WTC11 (cell line): Measurements from ENCODE around the gene SLC38A3.

ENCODE experiments used
- ATF3 ChIP-seq: sonication (generic); formaldehyde crosslinking; conservative IDR thresholded peaks from 2 replicates; pipeline ENCODE4 v1.8.1; 2022; ENCODE audit warnings: mild to moderate bottlenecking, missing genetic modification reagents
- NR3C1 ChIP-seq: sonication (generic); formaldehyde crosslinking; conservative IDR thresholded peaks from 2 replicates; pipeline ENCODE4 v1.8.1; 2023; ENCODE audit warnings: low read depth, mild to moderate bottlenecking, missing genetic modification reagents
- TF ChIP-seq, protein P1 (sequence below): fragments of 200-600 bp; IDR thresholded peaks from 2 replicates; pipeline ENCODE4 v1.8.0; 2022; ENCODE audit warnings: antibody characterized with exemption

GRCh38 chr3:50232303-50232702 lies 27.2 kb downstream of the SLC38A3 start:
- TF ChIP-seq ATF3 (CRISPR knock-in tag) (no peak), NR3C1 (CRISPR knock-in tag) (no peak)
- TF ChIP-seq, protein P1, sequence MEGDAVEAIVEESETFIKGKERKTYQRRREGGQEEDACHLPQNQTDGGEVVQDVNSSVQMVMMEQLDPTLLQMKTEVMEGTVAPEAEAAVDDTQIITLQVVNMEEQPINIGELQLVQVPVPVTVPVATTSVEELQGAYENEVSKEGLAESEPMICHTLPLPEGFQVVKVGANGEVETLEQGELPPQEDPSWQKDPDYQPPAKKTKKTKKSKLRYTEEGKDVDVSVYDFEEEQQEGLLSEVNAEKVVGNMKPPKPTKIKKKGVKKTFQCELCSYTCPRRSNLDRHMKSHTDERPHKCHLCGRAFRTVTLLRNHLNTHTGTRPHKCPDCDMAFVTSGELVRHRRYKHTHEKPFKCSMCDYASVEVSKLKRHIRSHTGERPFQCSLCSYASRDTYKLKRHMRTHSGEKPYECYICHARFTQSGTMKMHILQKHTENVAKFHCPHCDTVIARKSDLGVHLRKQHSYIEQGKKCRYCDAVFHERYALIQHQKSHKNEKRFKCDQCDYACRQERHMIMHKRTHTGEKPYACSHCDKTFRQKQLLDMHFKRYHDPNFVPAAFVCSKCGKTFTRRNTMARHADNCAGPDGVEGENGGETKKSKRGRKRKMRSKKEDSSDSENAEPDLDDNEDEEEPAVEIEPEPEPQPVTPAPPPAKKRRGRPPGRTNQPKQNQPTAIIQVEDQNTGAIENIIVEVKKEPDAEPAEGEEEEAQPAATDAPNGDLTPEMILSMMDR: no peak
